UCSD-AML1 (cell line): ENCODE data around the gene LILRA6.
"Not testable (repeated sequence)": the region's sequence is repeated elsewhere in the genome, so short reads cannot be mapped to it uniquely, and the experiment has no call there.

ENCODE experiments used
- DNase-seq: peaks from one replicate; lab custom pipeline; 2025; ENCODE audit not compliant: unreplicated experiment; lab: John Stamatoyannopoulos, UW

The LILRA6 gene

DNA sequence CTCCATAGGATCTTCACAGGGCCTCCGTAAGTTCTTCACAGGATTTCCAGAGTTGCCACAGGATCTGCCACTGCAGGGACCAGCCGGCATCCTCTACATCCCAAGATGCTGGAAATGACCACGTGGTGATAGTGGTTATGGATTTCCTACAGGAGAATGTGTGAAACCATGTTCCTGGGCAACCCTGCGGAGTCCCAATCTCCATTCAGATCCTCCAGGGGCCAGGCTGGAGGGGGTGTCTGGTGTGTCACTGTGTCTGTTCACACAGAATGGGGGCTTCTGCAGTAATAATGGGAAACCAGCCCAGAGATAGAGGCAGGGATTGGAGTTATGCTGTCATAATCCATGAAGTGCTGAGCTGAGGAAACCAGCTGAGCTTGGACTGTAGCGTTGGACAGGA, 8.6 kb downstream of the LILRA6 start:
- no peak for DNase-seq

DNA sequence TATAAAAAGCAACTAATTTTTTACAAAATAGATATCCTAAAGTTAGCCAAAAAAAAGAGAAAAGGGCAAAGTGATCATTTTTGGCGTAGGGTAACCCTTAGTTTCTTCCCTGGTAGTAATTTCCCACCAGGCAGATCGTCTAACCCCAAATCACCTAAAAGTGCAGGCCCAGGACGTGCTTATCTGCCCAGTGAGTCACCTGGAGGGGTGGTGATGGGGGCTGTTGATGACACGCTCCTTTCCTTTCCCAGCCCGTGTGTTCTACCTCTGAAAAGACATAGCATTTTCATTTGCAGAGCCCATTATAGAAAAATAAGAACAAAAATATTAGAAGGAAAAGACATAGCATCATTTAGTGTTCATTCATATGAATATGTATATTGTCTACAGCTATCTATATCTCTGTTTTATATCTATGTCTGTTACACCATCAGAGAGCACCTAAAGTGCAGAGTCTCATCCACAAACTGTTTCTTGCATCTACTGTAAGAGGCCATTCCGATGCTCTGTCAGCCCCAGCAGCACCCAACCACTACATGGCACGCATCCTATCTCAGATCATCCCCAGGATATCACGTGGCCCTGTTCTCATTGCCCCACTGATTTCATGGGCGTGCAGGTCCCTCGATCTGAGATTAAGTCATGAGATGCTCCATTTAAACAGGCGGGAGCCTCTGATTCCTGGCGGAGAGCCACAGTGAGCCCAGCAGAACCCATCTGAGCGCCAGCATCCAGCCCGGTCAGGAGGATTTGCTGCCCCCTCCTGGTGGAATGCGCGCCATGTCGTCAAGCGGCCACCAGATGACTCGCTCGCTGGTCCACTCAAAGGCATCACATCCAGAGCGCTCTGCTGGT, 11.3 kb downstream of the LILRA6 start:
- DNase-seq, result peak; percentile 83

DNA sequence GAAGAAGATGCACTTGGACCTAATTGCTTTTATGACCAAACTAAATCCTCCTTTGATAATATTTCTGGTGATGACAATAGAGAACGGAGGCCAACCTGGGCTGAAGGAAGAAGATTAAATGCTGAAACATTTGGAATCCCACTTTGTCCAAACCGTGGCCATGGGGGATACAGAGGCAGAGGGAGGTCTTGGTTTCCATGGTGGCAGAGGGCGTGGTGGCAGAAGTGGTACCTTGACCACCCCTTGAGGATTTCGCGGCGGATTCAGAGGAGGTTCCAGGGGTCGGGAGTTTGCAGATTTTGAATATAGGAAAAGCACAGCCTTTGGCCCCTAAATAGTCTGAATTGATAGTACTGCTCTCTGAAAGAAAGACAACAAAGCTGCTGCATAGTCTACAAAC, 12.6 kb downstream of the LILRA6 start:
- no peak for DNase-seq

DNA sequence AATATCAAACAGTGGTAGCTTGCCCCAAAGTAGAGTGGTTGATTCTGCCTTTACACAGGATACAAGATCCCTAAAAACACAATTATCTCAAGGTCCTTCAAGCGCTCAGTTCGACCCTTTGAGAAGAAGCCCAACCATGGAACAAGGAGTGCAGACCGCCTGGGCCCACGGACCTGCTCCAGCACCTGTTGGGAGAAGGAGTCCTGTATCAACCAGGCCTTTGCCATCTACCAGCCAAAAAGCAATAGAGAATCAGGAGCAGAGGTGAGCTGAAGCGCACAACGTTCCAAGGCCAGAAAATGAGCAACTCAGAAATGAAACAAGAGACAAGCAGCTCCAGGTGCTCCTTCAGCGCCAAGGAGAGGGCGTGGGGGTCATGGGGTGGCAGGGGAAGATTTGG, 13.4 kb downstream of the LILRA6 start:
- no peak for DNase-seq

DNA sequence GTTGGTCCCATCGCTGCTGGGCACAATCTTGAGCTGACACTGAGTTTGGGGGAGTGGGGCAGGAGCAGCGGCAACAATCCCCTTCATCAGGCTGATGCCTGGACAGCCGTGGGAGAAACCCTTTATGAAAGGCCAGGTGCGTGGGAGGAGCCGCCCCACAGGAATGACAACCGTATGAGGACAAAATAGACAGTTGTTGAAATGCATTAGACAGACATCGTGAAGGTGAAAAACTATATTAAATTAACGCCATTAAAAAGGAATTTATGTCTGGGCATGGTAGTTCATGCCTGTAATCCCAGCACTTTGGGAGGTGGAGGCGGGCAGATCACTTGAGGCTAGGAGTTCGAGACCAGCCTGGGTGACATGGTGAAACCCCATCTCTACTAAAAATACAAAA, 18.0 kb downstream of the LILRA6 start:
- not testable (repeated sequence) for DNase-seq

DNA sequence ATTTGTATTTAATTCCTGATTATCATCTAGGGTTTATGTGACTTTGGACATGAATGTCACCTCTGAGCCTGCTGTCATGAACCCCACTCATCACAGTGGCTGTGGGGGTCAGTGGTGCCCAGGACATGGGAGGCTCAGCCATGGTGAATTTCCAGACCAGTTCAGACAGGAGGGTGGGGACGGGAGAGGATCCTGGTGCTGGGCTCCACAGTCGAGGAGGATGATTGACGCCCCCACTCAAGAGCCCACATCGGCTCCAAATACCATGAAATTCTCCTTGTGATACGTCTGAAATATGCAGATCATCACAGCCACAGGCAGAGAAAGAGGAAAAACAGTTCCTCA, 18.7 kb downstream of the LILRA6 start:
- not testable (repeated sequence) for DNase-seq

DNA sequence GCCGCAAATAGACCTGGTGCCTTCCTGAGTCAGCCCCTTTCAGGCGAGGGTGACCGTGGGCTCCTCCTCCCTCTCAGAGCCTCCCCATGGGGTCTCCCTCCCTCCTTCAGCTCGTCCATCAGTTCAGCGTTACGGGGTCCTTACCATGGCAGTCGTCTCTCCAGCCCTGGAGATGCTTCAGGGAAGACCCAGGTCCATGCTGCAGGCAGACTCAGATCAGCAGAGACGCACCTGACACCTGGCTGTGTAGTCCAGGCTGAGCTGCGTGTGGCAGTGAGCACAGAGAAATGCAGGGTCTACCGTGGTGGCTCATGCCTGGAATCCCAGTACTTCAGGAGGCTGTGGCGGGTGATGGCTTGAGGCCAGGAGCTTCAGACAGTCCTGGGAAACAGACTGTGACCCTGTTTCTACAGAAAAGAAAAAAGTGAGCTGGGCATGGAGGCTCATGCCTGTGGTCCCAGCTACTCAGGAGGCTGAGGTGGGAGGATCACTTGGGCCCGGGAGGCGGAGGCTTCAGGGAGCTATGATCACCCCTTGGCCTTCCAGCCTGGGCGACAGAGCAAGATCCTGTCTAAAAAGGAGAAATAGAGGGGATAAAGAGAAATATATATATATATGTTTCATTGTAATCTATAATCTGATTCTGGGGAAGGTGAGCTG, 19.2 kb downstream of the LILRA6 start:
- DNase-seq, result not testable (repeated sequence)

DNA sequence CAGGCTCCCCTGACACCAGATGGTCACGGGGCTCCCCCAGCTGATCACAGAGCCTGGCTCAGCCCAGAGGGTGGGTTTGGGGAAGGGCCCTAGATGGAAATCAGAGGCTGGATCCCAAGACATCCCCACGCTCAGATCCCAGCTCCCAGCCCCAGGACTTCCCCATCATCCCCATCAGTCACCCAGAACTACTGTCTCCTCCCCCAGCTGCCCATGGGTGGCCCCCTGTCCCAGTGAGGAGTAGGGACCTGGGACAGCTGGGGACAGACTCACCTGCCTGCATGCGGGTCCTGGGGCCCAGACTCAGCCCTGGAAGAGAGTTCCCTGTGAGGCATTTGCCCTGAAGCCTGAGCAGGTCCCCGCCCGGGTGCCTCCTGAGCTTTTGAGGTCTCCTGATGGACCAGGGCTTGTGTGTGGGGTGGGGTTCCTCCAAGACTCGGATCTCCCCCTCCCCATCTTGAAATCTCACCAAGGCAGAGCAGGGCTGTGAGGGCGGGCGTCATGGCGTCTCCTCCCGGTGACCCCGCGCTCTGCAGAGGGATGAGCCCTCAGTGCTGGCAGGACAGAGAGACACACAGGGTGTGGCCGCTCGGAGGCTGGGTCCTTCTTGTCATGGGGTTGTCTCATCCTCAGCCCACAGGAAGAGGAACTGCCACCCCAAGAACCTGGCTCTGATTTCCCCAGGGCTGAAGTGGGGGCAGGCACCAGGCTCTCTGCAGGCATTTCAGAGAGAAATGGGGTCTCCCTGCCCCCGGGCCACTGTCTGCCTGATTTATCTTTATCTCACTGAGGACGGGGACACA, 19.9 kb downstream of the LILRA6 start, which contains the start of gene LILRB3:
Gene LILRB3 (minus strand): TSS at position 534 of the 803 bp plus-strand sequence. CDS start 31 bp downstream, at position 503.
- DNase-seq, result not testable (repeated sequence)

DNA sequence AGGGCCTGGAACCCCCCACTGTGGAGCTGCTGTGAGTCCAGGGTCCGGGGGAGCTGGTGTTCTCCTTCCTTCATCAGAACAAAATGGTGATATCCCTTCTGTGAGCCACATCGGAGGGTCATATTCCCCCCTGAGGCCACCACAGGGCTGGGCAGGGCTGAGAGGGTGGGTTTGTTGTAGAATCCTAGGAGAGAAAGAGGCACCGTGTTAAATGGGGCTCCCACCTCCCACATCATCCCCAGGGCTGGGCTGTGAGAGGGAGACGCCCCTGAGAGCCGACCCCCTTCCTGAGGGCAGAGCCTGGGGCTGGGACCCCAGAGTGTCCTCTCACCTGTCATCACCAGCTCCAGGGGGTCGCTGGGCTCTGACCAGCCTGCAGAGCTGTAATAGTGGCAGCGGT, 20.6 kb downstream of the LILRA6 start:
- DNase-seq, result not testable (repeated sequence)

DNA sequence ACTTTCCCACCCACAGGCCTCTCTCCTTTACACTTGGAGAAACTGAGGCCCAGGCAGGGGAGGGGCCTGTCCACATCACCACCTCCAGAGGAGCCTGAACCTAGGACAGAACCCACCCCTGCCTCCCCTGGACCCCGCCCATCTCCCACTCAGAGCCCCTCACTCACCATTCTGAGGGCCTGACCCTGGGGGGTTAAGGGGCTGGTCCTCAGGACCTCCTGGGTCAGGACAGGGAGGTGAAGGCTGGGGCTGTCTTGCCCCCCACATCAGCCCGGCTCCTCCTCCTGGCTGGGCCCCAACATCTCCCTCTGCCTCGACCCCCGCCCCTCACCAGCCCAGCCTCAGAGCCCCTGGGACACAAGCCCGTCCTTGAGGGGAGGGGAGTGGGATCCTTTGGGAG, 22.9 kb downstream of the LILRA6 start:
- not testable (repeated sequence) for DNase-seq

DNA sequence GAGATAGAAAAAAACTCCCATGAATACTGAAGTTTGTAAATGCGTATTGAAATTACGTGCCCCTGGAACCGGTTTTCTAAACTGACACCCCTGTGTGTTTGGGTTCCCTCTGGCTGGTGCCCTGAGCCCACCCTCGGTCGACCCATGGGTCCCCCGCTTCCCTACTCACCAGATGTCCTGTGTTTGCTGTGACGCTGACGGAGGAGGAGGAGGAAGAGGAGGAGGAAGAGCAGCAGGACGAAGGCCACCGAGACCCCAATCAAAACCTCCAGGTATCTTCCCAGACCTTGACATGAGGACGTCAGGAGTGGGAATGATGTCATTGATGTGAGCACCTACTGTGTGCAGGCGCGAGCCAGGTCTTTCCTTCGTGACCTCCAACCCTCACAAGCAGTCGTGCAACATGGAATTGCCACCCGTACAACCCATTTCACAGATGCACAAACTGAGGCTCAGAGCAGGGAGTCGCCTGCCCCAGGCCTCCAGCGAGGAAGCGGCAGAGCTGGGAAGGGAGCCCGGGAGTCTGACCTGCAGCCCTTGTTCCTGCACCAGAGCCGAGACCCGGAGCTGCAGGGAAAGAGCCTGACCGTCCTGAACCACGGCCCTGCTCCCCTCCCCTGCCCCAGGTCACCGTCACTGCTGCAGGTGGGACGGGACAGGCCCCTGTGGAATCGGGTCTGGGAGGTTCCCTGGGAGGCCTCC, 23.5 kb downstream of the LILRA6 start:
- no peak for DNase-seq

DNA sequence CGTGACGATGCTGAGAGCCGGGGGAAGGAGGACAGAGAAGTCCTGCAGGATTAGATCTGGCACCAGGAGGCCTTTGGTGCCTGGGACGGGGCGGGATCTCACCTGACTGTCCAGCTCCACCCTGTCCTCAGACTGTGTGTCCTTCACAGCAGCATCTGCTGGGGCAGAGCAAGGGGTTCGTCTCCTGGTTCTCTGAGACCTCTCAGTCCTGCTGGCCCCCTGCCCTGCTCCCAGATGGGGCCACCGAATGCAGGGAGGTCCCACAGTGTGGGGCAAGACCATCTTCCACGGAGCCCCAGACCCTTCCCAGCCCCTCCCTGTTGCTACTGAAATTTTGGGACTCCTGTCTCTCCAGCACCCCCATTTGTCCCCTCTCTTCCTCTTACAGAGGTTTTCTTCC, 24.3 kb downstream of the LILRA6 start:
- DNase-seq, result no peak

DNA sequence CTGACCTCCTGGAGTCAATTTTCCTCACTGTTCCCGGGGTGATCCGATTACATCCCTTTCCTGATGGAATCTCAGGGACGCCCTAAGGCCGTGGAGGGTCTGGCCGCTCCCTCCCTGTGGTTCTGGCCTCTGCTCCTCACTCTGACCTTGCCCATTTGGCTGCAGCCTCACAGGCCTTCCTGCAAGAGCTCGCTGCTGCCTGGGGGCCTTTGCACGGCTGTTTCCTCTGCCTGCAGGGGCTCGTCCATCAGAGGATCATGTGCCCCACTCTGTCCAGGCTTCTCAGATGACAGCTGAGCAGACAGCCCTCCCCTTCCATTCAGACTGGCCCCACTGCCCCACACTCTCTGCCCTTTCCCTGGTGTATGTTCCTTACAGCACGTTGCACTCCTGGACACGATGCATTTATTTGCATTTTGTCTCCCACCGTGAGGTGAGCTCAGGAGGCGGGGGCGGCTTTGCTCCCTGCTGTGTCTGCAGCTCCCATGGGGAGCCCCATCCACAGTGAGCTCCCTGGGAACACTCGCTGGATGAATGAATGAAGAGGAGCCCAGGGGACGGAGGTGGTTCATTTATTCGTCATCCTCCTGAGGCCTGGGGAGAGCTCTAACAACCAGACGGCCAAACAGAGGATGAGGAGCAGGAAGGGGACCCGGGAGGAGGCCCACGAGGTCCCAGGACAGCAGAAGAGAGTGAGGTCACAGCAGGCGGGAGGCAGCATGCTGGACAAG, 24.9 kb downstream of the LILRA6 start:
- DNase-seq, result not testable (repeated sequence)

DNA sequence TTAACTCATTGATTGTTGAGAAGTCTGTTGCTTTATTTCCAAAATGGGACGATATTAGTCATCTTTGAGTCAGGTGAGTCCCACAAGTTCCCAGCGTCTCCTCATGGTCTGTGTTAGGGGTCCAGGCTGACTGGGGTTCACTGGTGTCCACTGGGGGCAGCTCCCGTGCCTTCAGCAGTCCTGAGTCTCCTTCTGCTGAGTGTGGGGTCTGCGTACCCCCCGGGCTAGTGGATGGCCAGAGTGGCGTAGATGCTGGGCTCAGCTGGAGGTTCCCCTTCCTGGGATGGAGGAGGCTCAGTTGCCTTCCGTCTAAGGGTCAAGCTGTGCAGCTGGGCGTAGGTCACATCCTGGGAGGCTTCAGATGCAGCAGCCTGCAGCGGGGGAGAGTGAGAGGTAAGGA, 25.7 kb downstream of the LILRA6 start:
- no peak for DNase-seq

DNA sequence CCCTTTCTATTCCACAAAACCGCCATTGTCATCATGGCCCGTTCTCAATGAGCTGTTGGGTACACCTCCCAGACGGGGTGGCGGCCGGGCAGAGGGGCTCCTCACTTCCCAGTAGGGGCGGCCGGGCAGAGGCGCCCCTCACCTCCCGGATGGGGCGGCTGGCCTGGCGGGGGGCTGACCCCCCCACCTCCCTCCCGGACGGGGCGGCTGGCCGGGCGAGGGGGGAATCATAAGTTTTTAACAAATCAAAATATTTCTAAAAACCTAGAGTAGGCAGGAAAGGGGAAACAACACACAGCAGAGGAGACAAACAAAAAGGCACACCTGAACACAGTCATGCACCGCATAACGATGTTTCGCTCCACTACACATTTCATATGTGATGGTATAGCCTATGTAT, 27.9 kb downstream of the LILRA6 start:
- DNase-seq, result not testable (repeated sequence)

DNA sequence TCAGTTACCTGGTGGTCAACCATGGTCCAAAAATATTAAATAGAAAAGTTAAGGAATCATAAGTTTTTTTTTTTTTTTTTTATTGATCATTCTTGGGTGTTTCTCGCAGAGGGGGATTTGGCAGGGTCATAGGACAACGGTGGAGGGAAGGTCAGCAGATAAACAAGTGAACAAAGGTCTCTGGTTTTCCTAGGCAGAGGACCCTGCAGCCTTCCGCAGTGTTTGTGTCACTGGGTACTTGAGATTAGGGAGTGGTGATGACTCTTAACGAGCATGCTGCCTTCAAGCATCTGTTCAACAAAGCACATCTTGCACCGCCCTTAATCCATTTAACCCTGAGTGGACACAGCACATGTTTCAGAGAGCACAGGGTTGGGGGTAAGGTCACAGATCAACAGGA, 28.4 kb downstream of the LILRA6 start:
- DNase-seq, result not testable (repeated sequence)

DNA sequence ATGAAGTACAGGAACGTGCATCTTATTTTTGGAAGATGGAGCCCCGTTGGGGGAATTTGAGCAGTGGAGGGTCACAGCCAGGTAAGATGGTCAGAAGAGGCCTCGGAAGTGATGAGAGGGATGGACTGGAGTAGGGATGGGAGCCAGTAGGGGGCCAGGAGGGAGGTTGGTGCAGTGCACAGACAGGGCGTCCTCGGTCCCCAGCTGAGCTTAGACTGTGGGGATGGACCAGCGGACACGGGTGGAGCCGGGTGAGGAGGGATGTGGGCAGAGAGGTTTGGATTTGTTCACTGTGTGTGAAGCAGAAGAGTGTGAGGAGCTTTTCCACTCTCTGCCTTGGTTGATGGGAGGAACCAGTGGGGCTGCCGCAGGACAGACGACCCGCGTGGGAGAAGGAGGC, 31.4 kb downstream of the LILRA6 start:
- no peak for DNase-seq

DNA sequence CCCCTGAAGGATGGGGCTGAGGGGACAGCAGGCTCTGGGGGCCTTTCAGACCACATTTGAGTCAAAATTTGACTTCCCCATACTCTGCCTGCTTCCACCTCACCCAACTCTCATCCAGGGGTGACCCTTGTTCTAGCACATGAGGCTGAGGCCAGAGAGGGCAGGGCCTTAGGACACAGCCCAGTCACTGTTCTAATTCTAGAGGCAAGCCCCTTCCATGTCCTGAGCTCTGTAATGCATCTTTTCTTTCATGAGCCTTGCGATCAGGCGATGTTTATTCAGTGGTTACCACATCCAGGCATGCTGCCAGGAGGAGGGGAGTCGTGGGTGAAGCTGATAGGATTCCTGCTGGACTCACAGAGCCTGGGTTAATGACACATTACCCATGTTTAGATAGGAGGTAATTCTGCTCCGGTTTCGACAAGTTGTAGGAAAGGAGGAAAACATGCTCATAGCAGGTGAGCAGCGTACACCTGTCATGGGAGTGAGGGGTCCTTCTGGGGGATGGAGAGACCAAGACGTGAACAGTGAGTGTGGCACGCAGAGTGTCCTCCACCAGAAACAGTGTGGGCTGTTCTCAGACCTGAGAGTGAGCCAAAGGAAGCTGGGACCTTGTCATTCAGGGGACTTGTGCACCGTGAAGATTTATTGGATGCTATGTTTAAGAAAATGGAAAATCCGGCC, 32.6 kb downstream of the LILRA6 start:
- peak; percentile 68 for DNase-seq

DNA sequence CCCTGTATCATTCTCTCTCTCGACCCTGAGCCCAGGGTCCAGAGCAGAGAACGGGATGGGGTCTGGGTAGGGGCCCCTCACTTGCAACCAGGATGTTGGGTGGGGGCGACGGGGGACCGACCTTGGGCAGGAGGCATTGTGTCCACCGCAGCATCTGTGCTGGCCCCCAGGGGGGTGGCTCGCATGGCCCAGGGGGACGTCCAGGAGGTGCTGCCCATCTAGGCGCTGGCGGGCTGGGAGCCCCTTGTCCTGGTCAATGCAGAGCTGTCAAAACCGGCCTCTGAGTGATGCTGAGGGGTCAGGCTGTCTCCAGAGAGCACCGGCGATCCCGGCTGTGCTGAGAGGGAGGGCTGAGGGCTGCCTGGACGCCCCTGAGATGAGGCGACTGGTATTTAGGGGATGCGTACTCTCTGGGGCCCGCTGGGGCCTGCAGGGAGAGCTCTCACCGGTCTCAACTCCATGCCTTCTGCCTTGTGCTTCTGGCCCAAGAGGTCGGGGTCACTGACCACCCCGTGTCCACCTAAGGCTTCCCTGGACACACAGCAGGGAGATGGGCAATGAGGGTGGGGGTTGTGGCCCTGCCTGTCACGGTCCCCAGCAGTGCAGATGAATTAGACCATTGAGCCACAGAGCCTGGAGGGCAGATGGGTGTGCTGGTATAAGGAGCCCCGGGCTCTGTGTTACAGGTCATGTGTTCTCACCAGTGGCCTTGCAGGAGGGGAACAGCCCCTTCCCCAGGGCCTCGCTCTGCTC, 33.4 kb downstream of the LILRA6 start:
- DNase-seq, result no peak
